CD14-positive monocyte (primary cell): Measurements from ENCODE around the gene HOXD13. TPM values are rescaled to one million over a fixed set of nuclear protein-coding genes. Genes with fewer than 3 reads are reported as not detected.

Experiments used
- DNase-seq, 3 donors: peaks; one replicate each; pipeline ENCODE4 v3.0.0-alpha.2; 2011 to 2022
- H2AFZ ChIP-seq: 2 replicates; pipeline ENCODE4 v1.6.0; 2012; ENCODE audit warnings: mild to moderate bottlenecking, low read depth, low read length, inconsistent platforms; ENCODE audit not compliant: insufficient read depth, poor library complexity, severe bottlenecking
- H3K27ac ChIP-seq, 2 donors: 1 replicate in 1 of 2; 2 replicates in 1 of 2; pipeline ENCODE4 v1.5.1; 2012 to 2013; ENCODE audit warnings: low read length in 2 of 2, control low read depth in 1 of 2, inconsistent platforms in 1 of 2, low read depth in 1 of 2, mild to moderate bottlenecking in 1 of 2
- H3K27me3 ChIP-seq, 2 donors: one replicate each; pipeline versions ENCODE4 v1.6.0 to v1.6.1; 2011 to 2013; ENCODE audit warnings: low read length in 2 of 2; ENCODE audit not compliant: control insufficient read depth in 2 of 2, insufficient read depth in 2 of 2
- H3K36me3 ChIP-seq, 2 donors: replicated peaks in 1 of 2; 1 replicate in 1 of 2; 2 replicates in 1 of 2; pipeline versions ENCODE4 v1.5.1 to v1.6.1; 2012 to 2013; ENCODE audit warnings: low read length in 2 of 2, control low read depth in 1 of 2, inconsistent platforms in 1 of 2, mild to moderate bottlenecking in 1 of 2; ENCODE audit not compliant: insufficient read depth in 2 of 2, control insufficient read depth in 1 of 2
- H3K4me1 ChIP-seq, 2 donors: 1 replicate in 1 of 2; 2 replicates in 1 of 2; pipeline versions ENCODE4 v1.5.1 to v1.6.1; 2012 to 2013; ENCODE audit warnings: low read length in 2 of 2, control low read depth in 1 of 2, inconsistent platforms in 1 of 2, mild to moderate bottlenecking in 1 of 2, moderate library complexity in 1 of 2; ENCODE audit not compliant: insufficient read depth in 2 of 2, control insufficient read depth in 1 of 2
- H3K4me2 ChIP-seq: replicated peaks from 2 replicates; pipeline ENCODE3; 2012; ENCODE audit warnings: low read length, moderate library complexity, mild to moderate bottlenecking; ENCODE audit not compliant: poor library complexity, severe bottlenecking; ENCODE audit errors: extremely low read depth
- H3K4me3 ChIP-seq, 3 experiments: fragments of 200-600 bp in 1 of 3; sonication (generic) in 1 of 3; replicated peaks in 1 of 3; 1 replicate in 2 of 3; 2 replicates in 1 of 3; pipeline ENCODE4 v1.5.1; 2011 to 2013; ENCODE audit warnings: low read length in 3 of 3, mild to moderate bottlenecking in 3 of 3, control low read depth in 2 of 3, low read depth in 2 of 3, inconsistent platforms in 1 of 3, moderate library complexity in 1 of 3
- H3K79me2 ChIP-seq: 2 replicates; pipeline ENCODE4 v1.6.0; 2012; ENCODE audit warnings: mild to moderate bottlenecking, control low read depth, inconsistent platforms, low read length, moderate library complexity; ENCODE audit not compliant: insufficient read depth
- H3K9ac ChIP-seq: 2 replicates; pipeline ENCODE4 v1.6.0; 2017; ENCODE audit warnings: low read length, mild to moderate bottlenecking; ENCODE audit not compliant: insufficient read depth, poor library complexity, severe bottlenecking
- H3K9me3 ChIP-seq, 2 donors: replicated peaks in 1 of 2; 1 replicate in 1 of 2; 2 replicates in 1 of 2; pipeline versions ENCODE4 v1.5.1 to v1.6.1; 2012 to 2013; ENCODE audit warnings: low read length in 2 of 2, control low read depth in 1 of 2; ENCODE audit not compliant: control insufficient read depth in 1 of 2, insufficient read depth in 1 of 2
- H4K20me1 ChIP-seq: 2 replicates; pipeline ENCODE4 v1.6.0; 2012; ENCODE audit warnings: mild to moderate bottlenecking, low read length, control low read depth, moderate library complexity; ENCODE audit not compliant: insufficient read depth
- H3K27ac Mint-ChIP-seq, 7 donors: one replicate each; pipeline ENCODE4 v1.8.0; 2020; ENCODE audit warnings: mild to moderate bottlenecking in 7 of 7, mixed read lengths in 7 of 7, moderate library complexity in 6 of 7, inconsistent platforms in 2 of 7
- H3K27me3 Mint-ChIP-seq, 3 donors: one replicate each; pipeline ENCODE4 v1.8.0; 2021 to 2022; ENCODE audit warnings: low read depth in 3 of 3, mild to moderate bottlenecking in 3 of 3, mixed read lengths in 3 of 3, moderate library complexity in 3 of 3, inconsistent platforms in 1 of 3
- H3K36me3 Mint-ChIP-seq, 2 donors: one replicate each; pipeline ENCODE4 v1.8.0; 2020; ENCODE audit warnings: mixed read lengths in 2 of 2, inconsistent platforms in 1 of 2, mild to moderate bottlenecking in 1 of 2
- H3K4me1 Mint-ChIP-seq: one replicate; pipeline ENCODE4 v1.8.0; 2020; ENCODE audit warnings: mild to moderate bottlenecking, mixed read lengths
- H3K4me3 Mint-ChIP-seq, 2 donors: one replicate each; pipeline ENCODE4 v1.8.0; 2020; ENCODE audit warnings: mild to moderate bottlenecking in 2 of 2, mixed read lengths in 2 of 2, moderate library complexity in 1 of 2
- H3K9me3 Mint-ChIP-seq, 7 donors: one replicate each; pipeline ENCODE4 v1.8.0; 2020 to 2022; ENCODE audit warnings: mixed read lengths in 7 of 7, mild to moderate bottlenecking in 6 of 7, moderate library complexity in 6 of 7, inconsistent platforms in 2 of 7
- WGBS: methylation state at CpG from one replicate; pipeline ENCODE4 v1.1.5; 2013; ENCODE audit warnings: missing lambda C conversion rate; ENCODE audit not compliant: insufficient coverage; 5-methylcytosine and 5-hydroxymethylcytosine counted together
- intact Hi-C, 2 donors: fragments of 100-400 bp; cut with micrococcal nuclease; formaldehyde crosslinking; loops; one replicate each; pipeline versions ENCODE4 v1.15.0 to v1.15.1; 2023
- polyA plus RNA-seq, 3 donors: library from polyadenylated mRNA; depleted of rRNA in 1 of 3; unstranded in 2 of 3; stranded (reverse) in 1 of 3; fragments of 300-500 nt in 2 of 3; fragments of >200 nt in 1 of 3; fragmentation: Illumina TruSeq in 2 of 3; gene quantifications; 1 replicate in 2 of 3; 2 replicates in 1 of 3; pipeline ENCODE4 v1.2.3, GENCODE V29; 2012 to 2021
- TF ChIP-seq, protein P1 (sequence below): fragments of 200-600 bp; IDR thresholded peaks from one replicate; pipeline ENCODE4 v1.8.0; 2022; ENCODE audit warnings: antibody characterized with exemption, mild to moderate bottlenecking

The HOXD13 gene
- polyA plus RNA-seq, 3 donors = not detected

GRCh38 chr2:176142281-176142680 is 49.8 kb downstream of the HOXD13 start:
- Histone ChIP-seq H3K4me1 (peaks cover 7 to 8% of the 10 kb centered on the region in 2 donors), H3K4me2 (no peak overlapping the region), H3K79me2 (no peaks in the 10 kb centered on the region), H3K36me3 (no peaks in the 10 kb centered on the region), H3K4me3 (no peak overlapping the region), H2AFZ (no peak overlapping the region), H3K27me3 (peaks cover 93 to 97% of the 10 kb centered on the region in 2 donors), H3K9ac (no peak overlapping the region), H3K27ac (no peak overlapping the region), H3K9me3 (peaks cover 4 to 38% of the 10 kb centered on the region in 2 donors), H4K20me1 (no peaks in the 10 kb centered on the region)
- H3K4me1 Mint-ChIP-seq = peaks cover 20% of the 10 kb centered on the region
- H3K27ac Mint-ChIP-seq = peak overlapping the region in 1 of 7 donors; percentile 40
- no peak for DNase-seq
- peaks cover 94 to 100% (median 96%) of the 10 kb centered on the region in 3 donors for H3K27me3 Mint-ChIP-seq
- H3K36me3 Mint-ChIP-seq = peaks cover 0 to 2% of the 10 kb centered on the region in 2 donors
- no CpG with 5 or more reads among the region's 2 CpGs for WGBS
- intact Hi-C loops = loop anchor here in 1 of 2 donors (5.0 kb wide), 1 partner anchor 315 kb away; no protein-coding TSS in a partner anchor
- TF ChIP-seq, protein P1, sequence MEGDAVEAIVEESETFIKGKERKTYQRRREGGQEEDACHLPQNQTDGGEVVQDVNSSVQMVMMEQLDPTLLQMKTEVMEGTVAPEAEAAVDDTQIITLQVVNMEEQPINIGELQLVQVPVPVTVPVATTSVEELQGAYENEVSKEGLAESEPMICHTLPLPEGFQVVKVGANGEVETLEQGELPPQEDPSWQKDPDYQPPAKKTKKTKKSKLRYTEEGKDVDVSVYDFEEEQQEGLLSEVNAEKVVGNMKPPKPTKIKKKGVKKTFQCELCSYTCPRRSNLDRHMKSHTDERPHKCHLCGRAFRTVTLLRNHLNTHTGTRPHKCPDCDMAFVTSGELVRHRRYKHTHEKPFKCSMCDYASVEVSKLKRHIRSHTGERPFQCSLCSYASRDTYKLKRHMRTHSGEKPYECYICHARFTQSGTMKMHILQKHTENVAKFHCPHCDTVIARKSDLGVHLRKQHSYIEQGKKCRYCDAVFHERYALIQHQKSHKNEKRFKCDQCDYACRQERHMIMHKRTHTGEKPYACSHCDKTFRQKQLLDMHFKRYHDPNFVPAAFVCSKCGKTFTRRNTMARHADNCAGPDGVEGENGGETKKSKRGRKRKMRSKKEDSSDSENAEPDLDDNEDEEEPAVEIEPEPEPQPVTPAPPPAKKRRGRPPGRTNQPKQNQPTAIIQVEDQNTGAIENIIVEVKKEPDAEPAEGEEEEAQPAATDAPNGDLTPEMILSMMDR = no peak
- peaks cover 0 to 25% (median 15%) of the 10 kb centered on the region in 7 donors for H3K9me3 Mint-ChIP-seq
- peak overlapping the region in 1 of 2 donors; percentile 55 for H3K4me3 Mint-ChIP-seq

Other genes with a start within 250 kb of the HOXD13 start
- 10 to 100 TPM in 2 of 3 donors, 1 to 10 TPM in 1; 8.1 to 15.3 (median 11.7) TPM for gene LNPK, start 90.5 kb upstream of the HOXD13 start, polyA plus RNA-seq
- gene EVX2, start 8.8 kb upstream of the HOXD13 start, polyA plus RNA-seq = not detected
- gene HOXD12, start 7.1 kb downstream of the HOXD13 start, polyA plus RNA-seq = not detected
- gene HOXD11, start 14.6 kb downstream of the HOXD13 start, polyA plus RNA-seq = not detected
- gene HOXD10, start 24.1 kb downstream of the HOXD13 start, polyA plus RNA-seq = not detected
- gene HOXD9, start 30.0 kb downstream of the HOXD13 start, polyA plus RNA-seq = not detected
- gene HOXD8, start 37.0 kb downstream of the HOXD13 start, polyA plus RNA-seq = not detected
- gene HOXD4, start 58.8 kb downstream of the HOXD13 start, polyA plus RNA-seq = not detected
- gene HOXD3, start 64.6 kb downstream of the HOXD13 start, polyA plus RNA-seq = not detected
- not detected for gene HOXD1, start 95.9 kb downstream of the HOXD13 start, polyA plus RNA-seq
- 1 to 10 TPM; 7.6 to 9.8 (median 7.6) TPM for gene MTX2, start 176.7 kb downstream of the HOXD13 start, polyA plus RNA-seq